ENCODE data around the gene THRA. TPM values are rescaled to one million over a fixed set of nuclear protein-coding genes. Genes with fewer than 3 reads are reported as not detected.

THRA gene
- total and polyA plus RNA-seq, 2 of the 8 experiments (the other 6 are each of a cell fraction or from before 2014, with no cell fraction given): 6.4 to 10.2 TPM

DNA sequence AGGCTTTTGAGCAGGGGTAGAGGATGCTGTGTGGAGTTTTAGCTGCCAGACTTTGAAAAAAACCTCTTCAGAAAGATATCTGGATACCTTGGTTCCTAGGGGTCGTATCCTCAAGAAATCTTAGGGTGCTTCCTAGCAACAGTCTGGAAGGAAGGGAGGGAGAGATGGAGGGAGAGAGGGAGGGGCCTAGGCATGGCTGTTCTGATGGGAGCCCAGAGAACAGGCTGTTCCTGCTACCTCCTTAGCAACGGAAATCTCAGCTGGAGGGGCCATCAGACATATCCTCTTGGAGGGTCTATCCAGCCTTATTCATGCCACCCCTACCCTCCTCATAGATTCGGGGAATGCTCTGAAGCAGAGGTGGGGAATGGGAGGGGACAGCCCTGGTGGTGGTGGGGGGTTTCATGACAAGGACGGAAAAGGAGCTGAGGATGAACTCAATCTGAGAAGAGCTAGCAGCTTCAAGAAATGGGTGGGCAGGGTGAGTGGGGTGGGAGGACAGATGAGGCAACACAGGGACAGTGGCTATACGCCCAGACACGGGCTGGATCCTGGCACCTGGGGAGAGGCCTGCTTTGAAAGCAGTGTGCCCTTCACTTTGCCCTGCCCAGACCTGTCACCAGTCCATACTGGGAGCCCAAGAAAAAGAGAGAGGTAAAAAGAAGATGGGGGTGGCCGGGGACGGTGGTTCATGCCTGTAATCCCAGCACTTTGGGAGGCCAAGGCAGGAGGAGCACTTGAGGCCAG is 2.9 kb upstream of the THRA start (continued):
- TF ChIP-seq KDM4A (IDR thresholded peaks at IDR 0.05; ENCODE audit: low read depth, low read length, severe bottlenecking) (no peak), NRF1 (IDR thresholded peaks at IDR 0.05; ENCODE audit: low read depth, low read length) (no peak), SP1 (IDR thresholded peaks at IDR 0.05; ENCODE audit: low read depth, low read length) (no peak), CHD1 (IDR thresholded peaks at IDR 0.05; ENCODE audit: low read depth, low read length) (no peak), CBX8 (IDR thresholded peaks at IDR 0.05; ENCODE audit: borderline replicate concordance, low read depth, low read length) (no peak), SAP30 (IDR thresholded peaks at IDR 0.05; ENCODE audit: insufficient read depth, insufficient replicate concordance, low read length) (no peak)
- TF ChIP-seq, protein P1, sequence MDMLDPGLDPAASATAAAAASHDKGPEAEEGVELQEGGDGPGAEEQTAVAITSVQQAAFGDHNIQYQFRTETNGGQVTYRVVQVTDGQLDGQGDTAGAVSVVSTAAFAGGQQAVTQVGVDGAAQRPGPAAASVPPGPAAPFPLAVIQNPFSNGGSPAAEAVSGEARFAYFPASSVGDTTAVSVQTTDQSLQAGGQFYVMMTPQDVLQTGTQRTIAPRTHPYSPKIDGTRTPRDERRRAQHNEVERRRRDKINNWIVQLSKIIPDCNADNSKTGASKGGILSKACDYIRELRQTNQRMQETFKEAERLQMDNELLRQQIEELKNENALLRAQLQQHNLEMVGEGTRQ (IDR thresholded peaks at IDR 0.05; ENCODE audit: low read length): no peak

All from H1 (cell line).